GM12878 (cell line): ENCODE data around the gene HK2. TPM values are rescaled to one million over a fixed set of nuclear protein-coding genes. Genes with fewer than 3 reads are reported as not detected.

Experiments used
- ATAC-seq: fragments of 200-7000 bp; cut with Tn5 transposase; 3 replicates; pipeline ENCODE4 v1.9.1; 2020; ENCODE audit warnings: mild to moderate bottlenecking, moderate library complexity
- BruUV-seq: library from RNA; stranded (reverse); fragments of 400-500 nt; replicated peaks from 2 replicates; lab custom pipeline; 2021; lab: Mats Ljungman, UMichigan
- CTCF ChIA-PET: fragments of 300-600 bp; sonication (Branson Sonifier 250); formaldehyde crosslinking; extraction: SDS; loops from one replicate; lab custom pipeline; 2021; ENCODE audit warnings: inconsistent platforms; lab: Yijun Ruan, JAX
- POLR2A ChIA-PET: fragments of 350-600 bp; formaldehyde crosslinking; extraction: SDS; loops from one replicate; lab custom pipeline; 2021; ENCODE audit warnings: inconsistent platforms; lab: Charles Lee
- RAD21 ChIA-PET: fragments of 300-600 bp; sonication (Branson Sonifier 250); formaldehyde crosslinking; loops from one replicate; lab custom pipeline; 2023; ENCODE audit warnings: antibody characterized with exemption; ENCODE audit not compliant: unreplicated experiment; lab: Charles Lee
- SMC1A ChIA-PET: fragments of 300-600 bp; sonication (Branson Sonifier 250); formaldehyde crosslinking; loops from one replicate; lab custom pipeline; 2023; ENCODE audit not compliant: unreplicated experiment, uncharacterized antibody; lab: Charles Lee
- DNase-seq: peaks from one replicate; pipeline ENCODE4 v3.0.0-alpha.2; 2011; ENCODE audit warnings: low read depth, low spot score
- FAIRE-seq: peaks from 3 replicates; lab custom pipeline; 2011; peaks lifted over from hg19 to GRCh38; lab: Jason Lieb, UNC
- H2AFZ ChIP-seq: 2 replicates; pipeline ENCODE4 v1.6.0; 2011; ENCODE audit warnings: low read depth, low read length, control low read depth; ENCODE audit not compliant: control insufficient read depth
- H3K27ac ChIP-seq: 2 replicates; pipeline ENCODE4 v1.5.1; 2011; ENCODE audit warnings: control low read depth; ENCODE audit not compliant: control insufficient read depth, insufficient read depth
- H3K27me3 ChIP-seq, 2 experiments: replicated peaks in 1 of 2; 2 replicates each; pipeline versions ENCODE4 v1.6.0 to v1.6.1; 2011; ENCODE audit warnings: low read length in 1 of 2; ENCODE audit not compliant: control insufficient read depth in 2 of 2, insufficient read depth in 2 of 2
- H3K36me3 ChIP-seq, 2 experiments: 2 replicates each; pipeline ENCODE4 v1.5.1; 2011; ENCODE audit warnings: low read length in 1 of 2; ENCODE audit not compliant: control insufficient read depth in 2 of 2, insufficient read depth in 2 of 2
- H3K4me1 ChIP-seq: 2 replicates; pipeline ENCODE4 v1.6.1; 2011; ENCODE audit warnings: mild to moderate bottlenecking, low read length, moderate library complexity, mixed read lengths; ENCODE audit not compliant: control insufficient read depth, insufficient read depth
- H3K4me2 ChIP-seq: 2 replicates; pipeline ENCODE4 v1.6.0; 2011; ENCODE audit warnings: control low read depth; ENCODE audit not compliant: control insufficient read depth, insufficient read depth
- H3K4me3 ChIP-seq: fragments of 200-600 bp; sonication (generic); 2 replicates; pipeline ENCODE4 v1.5.1; 2016
- H3K79me2 ChIP-seq: 2 replicates; pipeline ENCODE4 v1.6.0; 2011; ENCODE audit warnings: low read length; ENCODE audit not compliant: control insufficient read depth, insufficient read depth
- H3K9ac ChIP-seq: 2 replicates; pipeline ENCODE4 v1.8.0; 2011; ENCODE audit warnings: low read length, control low read depth, mixed read lengths; ENCODE audit not compliant: control insufficient read depth, insufficient read depth
- H3K9me3 ChIP-seq: replicated peaks from 3 replicates; pipeline ENCODE4 v1.5.1; 2011; ENCODE audit warnings: mild to moderate bottlenecking, low read length; ENCODE audit not compliant: control insufficient read depth, insufficient read depth
- H4K20me1 ChIP-seq: 2 replicates; pipeline ENCODE4 v1.6.0; 2011; ENCODE audit not compliant: control insufficient read depth, insufficient read depth
- BRCA1 ChIP-seq: IDR thresholded peaks from 2 replicates; pipeline ENCODE4 v1.6.1; 2011; ENCODE audit warnings: low read depth, low read length, improper control_type of control experiment
- CBFB ChIP-seq: IDR thresholded peaks from 2 replicates; pipeline ENCODE4 v1.6.1; 2016; ENCODE audit warnings: antibody characterized with exemption, low read depth
- CHD4 ChIP-seq: fragments of 200-600 bp; sonication (generic); IDR thresholded peaks from 2 replicates; pipeline ENCODE4 v1.6.1; 2016; ENCODE audit warnings: mild to moderate bottlenecking
- CREM ChIP-seq: IDR thresholded peaks from 2 replicates; pipeline ENCODE4 v1.6.1; 2014; ENCODE audit warnings: antibody characterized with exemption, low read depth
- HDGF ChIP-seq: fragments of 450-650 bp; IDR thresholded peaks from 2 replicates; pipeline ENCODE4 v1.6.1; 2016; ENCODE audit warnings: antibody characterized with exemption
- IKZF1 ChIP-seq: fragments of 450-650 bp; conservative IDR thresholded peaks from 2 replicates; pipeline ENCODE4 v1.6.1; 2017; ENCODE audit warnings: antibody characterized with exemption, mild to moderate bottlenecking
- MYC ChIP-seq: IDR thresholded peaks from 2 replicates; pipeline ENCODE4 v1.6.1; 2011; ENCODE audit warnings: mild to moderate bottlenecking, low read length, moderate library complexity, inconsistent platforms; ENCODE audit not compliant: insufficient read depth, insufficient replicate concordance, insufficient read length, severe bottlenecking
- NFYA ChIP-seq: IDR thresholded peaks from 2 replicates; pipeline ENCODE4 v1.6.1; 2011; ENCODE audit warnings: low read depth, mild to moderate bottlenecking, low read length, improper control_type of control experiment, borderline replicate concordance
- PML ChIP-seq: IDR thresholded peaks from 2 replicates; pipeline ENCODE4 v1.6.1; 2012; ENCODE audit warnings: low read length, inconsistent platforms
- RELA ChIP-seq: fragments of 450-650 bp; IDR thresholded peaks from 2 replicates; pipeline ENCODE4 v1.8.0; 2014; ENCODE audit warnings: borderline replicate concordance; ENCODE audit not compliant: partially characterized antibody
- RELB ChIP-seq: fragments of 450-650 bp; IDR thresholded peaks from 2 replicates; pipeline ENCODE4 v1.6.1; 2017; ENCODE audit warnings: low read depth, mild to moderate bottlenecking, moderate library complexity
- SIN3A ChIP-seq: IDR thresholded peaks from 2 replicates; pipeline ENCODE4 v1.6.1; 2012; ENCODE audit warnings: low read depth, low read length, improper control_type of control experiment
- SMAD5 ChIP-seq: IDR thresholded peaks from 2 replicates; pipeline ENCODE4 v1.6.1; 2016; ENCODE audit warnings: antibody characterized with exemption, low read depth
- SMC3 ChIP-seq: IDR thresholded peaks from 2 replicates; pipeline ENCODE4 v1.6.1; 2011; ENCODE audit warnings: low read length, improper control_type of control experiment, borderline replicate concordance
- SUZ12 ChIP-seq: fragments of 200-600 bp; sonication (generic); IDR thresholded peaks from one replicate; pipeline ENCODE4 v1.6.1; 2018; ENCODE audit warnings: antibody characterized with exemption, mild to moderate bottlenecking; ENCODE audit not compliant: unreplicated experiment
- TBL1XR1 ChIP-seq: IDR thresholded peaks from 2 replicates; pipeline ENCODE4 v1.6.1; 2012; ENCODE audit warnings: low read depth, low read length, improper control_type of control experiment
- WGBS: methylation state at CpG from one replicate; pipeline ENCODE4 v1.1.6; 2016; ENCODE audit warnings: low lambda C conversion rate; ENCODE audit not compliant: insufficient replicate concordance, insufficient coverage; ENCODE audit errors: missing lambda C conversion rate; 5-methylcytosine and 5-hydroxymethylcytosine counted together
- in situ Hi-C: fragments of 300-500 bp; cut with MboI; formaldehyde crosslinking; loops from 9 replicates; pipeline ENCODE4 v1.14.3; 2018; ENCODE audit warnings: mixed read lengths
- intact Hi-C: fragments of 100-400 bp; cut with micrococcal nuclease; formaldehyde crosslinking; loops from one replicate; pipeline ENCODE4 v1.14.2; 2022; ENCODE audit not compliant: unreplicated experiment
- polyA plus RNA-seq, 11 experiments: library from polyadenylated mRNA; depleted of rRNA in 4 of 11; unstranded in 6 of 11; stranded (reverse) in 5 of 11; fragments of >200 nt; fragmentation: Nextera tagmentation in 4 of 11; fragmentation: Illumina TruSeq in 1 of 11; extraction: Ambion mirVana in 4 of 11; extraction: Trizol in 1 of 11; gene quantifications; 1 replicate in 1 of 11; 2 replicates in 10 of 11; pipeline versions ENCODE4 v1.2.1 to v1.2.3, GENCODE V29; 2011 to 2016; ENCODE audit warnings: inconsistent platforms in 2 of 11, missing spikeins in 2 of 11, low read depth in 1 of 11
- total RNA-seq, 4 experiments: library from RNA; depleted of rRNA in 3 of 4; stranded (reverse); fragments of >200 nt in 3 of 4; fragmentation: Illumina TruSeq in 1 of 4; extraction: Trizol in 1 of 4; gene quantifications; 2 replicates each; pipeline versions ENCODE4 v1.2.1 to v1.2.3, GENCODE V29; 2013 to 2021
- TF ChIP-seq, protein P1 (sequence below): IDR thresholded peaks from 2 replicates; pipeline ENCODE4 v1.6.1; 2011; ENCODE audit warnings: borderline replicate concordance, low read depth, mild to moderate bottlenecking, moderate library complexity, mixed read lengths, low read length; ENCODE audit not compliant: insufficient read depth; ENCODE audit errors: extremely low read length
- TF ChIP-seq, protein P2 (sequence below): fragments of 450-650 bp; IDR thresholded peaks from 2 replicates; pipeline ENCODE4 v1.6.1; 2017; ENCODE audit warnings: mild to moderate bottlenecking, moderate library complexity

Gene HK2
- total and polyA plus RNA-seq, 10 of the 15 experiments (the other 5 are each of a cell fraction or from before 2014, with no cell fraction given): 5.0 to 73.1 (median 20.2) TPM

DNA sequence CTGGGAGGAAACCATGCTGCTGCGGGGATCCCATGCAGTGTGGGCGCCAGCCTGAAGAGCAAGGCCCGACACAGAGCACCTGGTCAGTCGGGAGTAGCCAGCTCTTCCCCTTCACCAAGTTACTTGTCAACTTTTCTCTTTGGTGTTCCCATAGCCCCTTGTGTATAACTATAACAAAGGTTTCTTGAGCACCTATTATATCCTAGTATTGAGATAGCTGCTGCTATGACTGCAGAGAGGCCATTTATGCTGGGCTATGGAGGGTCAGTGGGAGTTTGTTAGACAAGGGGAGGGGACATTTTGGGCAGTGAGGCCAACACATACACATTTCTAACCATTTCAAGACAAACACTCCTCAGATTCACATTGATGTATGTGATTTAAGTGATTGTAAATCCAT, 10.8 kb downstream of the HK2 start:
- Histone ChIP-seq H3K4me2 (peak overlapping the region; percentile 50; the same call in 1 of the 2 replicates), H3K4me1 (peaks cover 63% of the 10 kb centered on the region), H3K36me3 (peaks cover 0 to 2% of the 10 kb centered on the region in 2 experiments; a peak in 2 of 4 replicates), H3K9me3 (no peaks in the 10 kb centered on the region), H3K79me2 (peaks cover 95% of the 10 kb centered on the region), H3K27ac (no peak overlapping the region), H3K27me3 (no peaks in the 10 kb centered on the region), H3K9ac (no peak overlapping the region), H2AFZ (no peak overlapping the region), H4K20me1 (0 out of 2 replicates have a peak, but pooled peaks cover 5% of the 10 kb centered on the region), H3K4me3 (no peak overlapping the region)
- ATAC-seq (no peak), DNase-seq (no peak), FAIRE-seq (no peak)
- in situ Hi-C loops: no loop called here
- TF ChIP-seq CBFB (no peak), RELA (no peak), SUZ12 (no peak), SIN3A (no peak), RELB (no peak), CREM (no peak), HDGF (no peak), IKZF1 (no peak), SMAD5 (no peak), MYC (no peak), SMC3 (no peak), PML (no peak), NFYA (no peak), TBL1XR1 (no peak), CHD4 (no peak), BRCA1 (no peak)
- TF ChIP-seq, protein P1, sequence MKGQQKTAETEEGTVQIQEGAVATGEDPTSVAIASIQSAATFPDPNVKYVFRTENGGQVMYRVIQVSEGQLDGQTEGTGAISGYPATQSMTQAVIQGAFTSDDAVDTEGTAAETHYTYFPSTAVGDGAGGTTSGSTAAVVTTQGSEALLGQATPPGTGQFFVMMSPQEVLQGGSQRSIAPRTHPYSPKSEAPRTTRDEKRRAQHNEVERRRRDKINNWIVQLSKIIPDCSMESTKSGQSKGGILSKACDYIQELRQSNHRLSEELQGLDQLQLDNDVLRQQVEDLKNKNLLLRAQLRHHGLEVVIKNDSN: no peak
- TF ChIP-seq, protein P2, sequence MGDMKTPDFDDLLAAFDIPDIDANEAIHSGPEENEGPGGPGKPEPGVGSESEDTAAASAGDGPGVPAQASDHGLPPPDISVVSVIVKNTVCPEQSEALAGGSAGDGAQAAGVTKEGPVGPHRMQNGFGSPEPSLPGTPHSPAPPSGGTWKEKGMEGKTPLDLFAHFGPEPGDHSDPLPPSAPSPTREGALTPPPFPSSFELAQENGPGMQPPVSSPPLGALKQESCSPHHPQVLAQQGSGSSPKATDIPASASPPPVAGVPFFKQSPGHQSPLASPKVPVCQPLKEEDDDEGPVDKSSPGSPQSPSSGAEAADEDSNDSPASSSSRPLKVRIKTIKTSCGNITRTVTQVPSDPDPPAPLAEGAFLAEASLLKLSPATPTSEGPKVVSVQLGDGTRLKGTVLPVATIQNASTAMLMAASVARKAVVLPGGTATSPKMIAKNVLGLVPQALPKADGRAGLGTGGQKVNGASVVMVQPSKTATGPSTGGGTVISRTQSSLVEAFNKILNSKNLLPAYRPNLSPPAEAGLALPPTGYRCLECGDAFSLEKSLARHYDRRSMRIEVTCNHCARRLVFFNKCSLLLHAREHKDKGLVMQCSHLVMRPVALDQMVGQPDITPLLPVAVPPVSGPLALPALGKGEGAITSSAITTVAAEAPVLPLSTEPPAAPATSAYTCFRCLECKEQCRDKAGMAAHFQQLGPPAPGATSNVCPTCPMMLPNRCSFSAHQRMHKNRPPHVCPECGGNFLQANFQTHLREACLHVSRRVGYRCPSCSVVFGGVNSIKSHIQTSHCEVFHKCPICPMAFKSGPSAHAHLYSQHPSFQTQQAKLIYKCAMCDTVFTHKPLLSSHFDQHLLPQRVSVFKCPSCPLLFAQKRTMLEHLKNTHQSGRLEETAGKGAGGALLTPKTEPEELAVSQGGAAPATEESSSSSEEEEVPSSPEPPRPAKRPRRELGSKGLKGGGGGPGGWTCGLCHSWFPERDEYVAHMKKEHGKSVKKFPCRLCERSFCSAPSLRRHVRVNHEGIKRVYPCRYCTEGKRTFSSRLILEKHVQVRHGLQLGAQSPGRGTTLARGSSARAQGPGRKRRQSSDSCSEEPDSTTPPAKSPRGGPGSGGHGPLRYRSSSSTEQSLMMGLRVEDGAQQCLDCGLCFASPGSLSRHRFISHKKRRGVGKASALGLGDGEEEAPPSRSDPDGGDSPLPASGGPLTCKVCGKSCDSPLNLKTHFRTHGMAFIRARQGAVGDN: no peak
- 80% methylated on average over 4 of the region's 4 CpGs for whole genome bisulfite sequencing
- intact Hi-C loops: no loop called here
- CTCF ChIA-PET: interaction anchor here (0.7 to 1.1 kb wide), 2 partner anchors 31 to 75 kb away, joined by 3 read pairs; no protein-coding TSS in a partner anchor
- POLR2A ChIA-PET: interaction anchor here (1.0 to 1.2 kb wide), 2 partner anchors 11 to 101 kb away, joined by 3 to 6 read pairs; partner anchors contain the start of gene HK2
- RAD21 ChIA-PET: interaction anchor here (0.7 to 1.1 kb wide), 2 partner anchors 9 to 129 kb away, joined by 4 read pairs; no protein-coding TSS in a partner anchor
- SMC1A ChIA-PET: interaction anchor here (0.9 kb wide), 1 partner anchor 131 kb away, joined by 3 read pairs; no protein-coding TSS in a partner anchor
- BruUV-seq: no TSS peak
